IMR-90 (cell line): Measurements from ENCODE around the gene CRYBG3. TPM values are rescaled to one million over a fixed set of nuclear protein-coding genes. Genes with fewer than 3 reads are reported as not detected.

Experiments
- ATAC-seq: fragments of 200-7000 bp; cut with Tn5 transposase; 2 replicates; pipeline ENCODE4 v1.9.1; 2020; ENCODE audit warnings: low read depth, mild to moderate bottlenecking, moderate library complexity
- BruUV-seq: library from RNA; stranded (reverse); fragments of 400-500 nt; replicated peaks from 2 replicates; lab custom pipeline; 2021; lab: Mats Ljungman, UMichigan
- CTCF ChIA-PET: fragments of 300-600 bp; formaldehyde crosslinking; extraction: SDS; loops from one replicate; lab custom pipeline; 2021; ENCODE audit warnings: antibody characterized with exemption; lab: Yijun Ruan, JAX
- POLR2A ChIA-PET: fragments of 300-600 bp; sonication (Branson Sonifier 250); formaldehyde crosslinking; loops from one replicate; lab custom pipeline; 2022; ENCODE audit warnings: antibody characterized with exemption; ENCODE audit not compliant: unreplicated experiment; lab: Charles Lee
- DNase-seq: peaks from one replicate; pipeline ENCODE4 v3.0.0; 2013
- H2AFZ ChIP-seq: replicated peaks from 2 replicates; pipeline ENCODE3; 2013; ENCODE audit warnings: low read length, mild to moderate bottlenecking; ENCODE audit not compliant: poor library complexity
- H2AK5ac ChIP-seq: 2 replicates; pipeline ENCODE4 v1.6.1; 2013; ENCODE audit warnings: low read depth, low read length, inconsistent platforms
- H2AK9ac ChIP-seq: replicated peaks from 2 replicates; pipeline ENCODE3; 2013; ENCODE audit warnings: mild to moderate bottlenecking, low read depth, low read length, moderate library complexity; ENCODE audit not compliant: poor library complexity
- H2BK120ac ChIP-seq: 2 replicates; pipeline ENCODE4 v1.6.1; 2013; ENCODE audit warnings: low read depth, low read length, inconsistent platforms
- H2BK15ac ChIP-seq: 3 replicates; pipeline ENCODE4 v1.6.1; 2013; ENCODE audit warnings: low read depth, low read length, inconsistent platforms
- H2BK20ac ChIP-seq: 2 replicates; pipeline ENCODE4 v1.6.1; 2013; ENCODE audit warnings: low read depth, mild to moderate bottlenecking, inconsistent platforms, low read length, moderate library complexity
- H2BK5ac ChIP-seq: 2 replicates; pipeline ENCODE4 v1.6.1; 2013; ENCODE audit warnings: mild to moderate bottlenecking, low read depth, low read length, inconsistent platforms; ENCODE audit not compliant: poor library complexity, severe bottlenecking
- H3K14ac ChIP-seq: replicated peaks from 2 replicates; pipeline ENCODE4 v1.6.1; 2013; ENCODE audit warnings: low read depth, low read length, inconsistent platforms
- H3K18ac ChIP-seq: 2 replicates; pipeline ENCODE4 v1.6.1; 2013; ENCODE audit warnings: low read depth, low read length, control low read depth
- H3K23ac ChIP-seq: 2 replicates; pipeline ENCODE4 v1.6.1; 2013; ENCODE audit warnings: low read depth, low read length, inconsistent platforms
- H3K27ac ChIP-seq: 2 replicates; pipeline ENCODE4 v1.5.1; 2013; ENCODE audit warnings: mild to moderate bottlenecking, control low read depth, low read length; ENCODE audit not compliant: insufficient read depth
- H3K27me3 ChIP-seq: 2 replicates; pipeline ENCODE4 v1.6.1; 2013; ENCODE audit warnings: low read length; ENCODE audit not compliant: control insufficient read depth, insufficient read depth
- H3K36me3 ChIP-seq: 2 replicates; pipeline ENCODE4 v1.6.1; 2013; ENCODE audit warnings: low read length, mixed read lengths; ENCODE audit not compliant: control insufficient read depth, insufficient read depth
- H3K4ac ChIP-seq: 2 replicates; pipeline ENCODE4 v1.6.1; 2013; ENCODE audit warnings: low read depth, low read length, inconsistent platforms
- H3K4me1 ChIP-seq: 2 replicates; pipeline ENCODE4 v1.6.1; 2013; ENCODE audit warnings: low read length, mixed read lengths; ENCODE audit not compliant: control insufficient read depth, insufficient read depth
- H3K4me2 ChIP-seq: 2 replicates; pipeline ENCODE4 v1.6.1; 2013; ENCODE audit warnings: low read depth, mild to moderate bottlenecking, control low read depth, low read length, moderate library complexity
- H3K4me3 ChIP-seq: 2 replicates; pipeline ENCODE4 v1.5.1; 2013; ENCODE audit warnings: low read depth, mild to moderate bottlenecking, control low read depth, low read length, moderate library complexity; ENCODE audit not compliant: insufficient read depth
- H3K56ac ChIP-seq: 2 replicates; pipeline ENCODE4 v1.6.1; 2013; ENCODE audit warnings: low read length, inconsistent platforms; ENCODE audit not compliant: insufficient read depth; ENCODE audit errors: extremely low read depth
- H3K79me1 ChIP-seq, 2 experiments: 2 replicates each; pipeline ENCODE4 v1.6.1; 2013; ENCODE audit warnings: low read length in 2 of 2, inconsistent platforms in 1 of 2, low read depth in 1 of 2
- H3K9ac ChIP-seq: 2 replicates; pipeline ENCODE4 v1.6.1; 2013; ENCODE audit warnings: low read depth, low read length, control low read depth
- H3K9me1 ChIP-seq: 2 replicates; pipeline ENCODE4 v1.6.1; 2013; ENCODE audit warnings: low read length, inconsistent platforms; ENCODE audit not compliant: insufficient read depth
- H3K9me3 ChIP-seq: 2 replicates; pipeline ENCODE4 v1.6.1; 2013; ENCODE audit warnings: low read length; ENCODE audit not compliant: control insufficient read depth, insufficient read depth
- H4K20me1 ChIP-seq: 2 replicates; pipeline ENCODE4 v1.6.1; 2013; ENCODE audit warnings: low read length, inconsistent platforms; ENCODE audit not compliant: insufficient read depth
- H4K5ac ChIP-seq: 2 replicates; pipeline ENCODE4 v1.6.1; 2013; ENCODE audit warnings: mild to moderate bottlenecking, low read depth, low read length, control low read depth
- H4K8ac ChIP-seq, 2 experiments: 2 replicates each; pipeline ENCODE4 v1.6.1; 2013; ENCODE audit warnings: low read depth in 2 of 2, low read length in 2 of 2, control low read depth in 1 of 2, inconsistent platforms in 1 of 2
- H4K91ac ChIP-seq: 2 replicates; pipeline ENCODE4 v1.6.1; 2013; ENCODE audit warnings: low read depth, low read length, inconsistent platforms; ENCODE audit not compliant: insufficient read depth
- BHLHE40 ChIP-seq: fragments of 150-350 bp; IDR thresholded peaks from 2 replicates; pipeline ENCODE4 v1.6.1; 2016; ENCODE audit warnings: mild to moderate bottlenecking, low read depth, low read length
- CEBPB ChIP-seq: IDR thresholded peaks from 2 replicates; pipeline ENCODE4 v1.6.1; 2012; ENCODE audit warnings: low read depth, low read length, improper control_type of control experiment
- MXI1 ChIP-seq: IDR thresholded peaks from 2 replicates; pipeline ENCODE4 v1.6.1; 2012; ENCODE audit warnings: low read depth, mild to moderate bottlenecking, low read length, moderate library complexity, borderline replicate concordance
- NFE2L2 ChIP-seq: fragments of 150-350 bp; IDR thresholded peaks from 2 replicates; pipeline ENCODE4 v1.6.1; 2016; ENCODE audit warnings: low read depth, mild to moderate bottlenecking, low read length
- WGBS, 2 experiments: methylation state at CpG; one replicate each; pipeline versions ENCODE4 v1.1.5 to v1.1.7; 2013; ENCODE audit warnings: missing lambda C conversion rate in 2 of 2; ENCODE audit not compliant: insufficient read length in 1 of 2; ENCODE audit errors: extremely low coverage in 2 of 2; 5-methylcytosine and 5-hydroxymethylcytosine counted together
- dilution Hi-C: fragments of 300-500 bp; cut with HindIII; formaldehyde crosslinking; loops from one replicate; pipeline ENCODE4 v1.14.3; 2018; ENCODE audit warnings: low sequenced_read_pairs; ENCODE audit not compliant: unreplicated experiment
- in situ Hi-C: fragments of 300-500 bp; cut with MboI; formaldehyde crosslinking; loops from 3 replicates; pipeline ENCODE4 v1.14.3; 2019; ENCODE audit warnings: low sequenced_read_pairs, inconsistent platforms, mixed read lengths
- intact Hi-C: fragments of 100-400 bp; cut with micrococcal nuclease; formaldehyde crosslinking; loops from 2 replicates; pipeline ENCODE4 v1.10.0; 2022
- polyA plus RNA-seq, 3 experiments: library from polyadenylated mRNA; depleted of rRNA; stranded (reverse); fragments of >200 nt; gene quantifications; 2 replicates each; pipeline ENCODE4 v1.2.3, GENCODE V29; 2012; ENCODE audit warnings: low replicate concordance in 1 of 3
- total RNA-seq: library from RNA; depleted of rRNA; stranded (reverse); fragments of >200 nt; gene quantifications from 2 replicates; pipeline ENCODE4 v1.2.3, GENCODE V29; 2012
- TF ChIP-seq, protein P1 (sequence below): conservative IDR thresholded peaks from 2 replicates; pipeline ENCODE4 v1.5.1; 2012; ENCODE audit warnings: mild to moderate bottlenecking, low read depth, low read length, improper control_type of control experiment
- TF ChIP-seq, protein P2 (sequence below): fragments of 150-350 bp; IDR thresholded peaks from 2 replicates; pipeline ENCODE4 v1.6.1; 2017; ENCODE audit warnings: mild to moderate bottlenecking, antibody characterized with exemption, low read length, low read depth

The CRYBG3 gene
- total and polyA plus RNA-seq, 2 of the 4 experiments (the other 2 are of a cell fraction), result 4.9 to 26.2 TPM

DNA sequence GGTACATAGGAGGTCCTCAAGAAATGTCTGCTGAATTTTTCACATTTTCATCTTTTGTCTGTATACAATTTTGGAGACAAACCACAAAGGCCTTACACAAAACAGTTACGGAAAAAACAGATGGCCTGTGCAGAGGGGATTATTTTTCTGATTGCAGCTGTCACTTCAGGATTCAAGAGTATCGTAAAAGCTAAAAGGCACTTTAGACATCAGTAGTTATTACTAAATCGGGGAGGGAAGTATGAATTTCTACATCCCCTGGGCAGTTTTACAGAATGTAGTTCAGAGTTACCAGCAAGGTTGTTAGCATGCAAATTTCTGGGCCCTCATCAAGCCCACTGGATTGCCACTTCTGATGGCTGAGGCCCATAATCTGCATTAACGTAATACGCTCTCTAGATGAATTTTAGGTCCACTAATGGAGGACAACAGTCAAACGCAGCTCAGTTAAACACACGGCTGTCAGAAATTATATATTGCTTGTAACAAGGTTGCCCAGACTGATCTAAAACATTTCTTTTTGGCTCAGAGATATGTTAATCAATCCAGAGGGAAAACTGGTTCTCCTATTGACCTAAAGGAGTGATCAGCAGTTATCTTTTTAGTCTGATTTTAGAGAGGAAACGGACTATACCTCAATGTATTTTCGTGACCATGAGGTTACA lies 149.3 kb downstream of the CRYBG3 start (continued):
- TF ChIP-seq NFE2L2, result no peak

DNA sequence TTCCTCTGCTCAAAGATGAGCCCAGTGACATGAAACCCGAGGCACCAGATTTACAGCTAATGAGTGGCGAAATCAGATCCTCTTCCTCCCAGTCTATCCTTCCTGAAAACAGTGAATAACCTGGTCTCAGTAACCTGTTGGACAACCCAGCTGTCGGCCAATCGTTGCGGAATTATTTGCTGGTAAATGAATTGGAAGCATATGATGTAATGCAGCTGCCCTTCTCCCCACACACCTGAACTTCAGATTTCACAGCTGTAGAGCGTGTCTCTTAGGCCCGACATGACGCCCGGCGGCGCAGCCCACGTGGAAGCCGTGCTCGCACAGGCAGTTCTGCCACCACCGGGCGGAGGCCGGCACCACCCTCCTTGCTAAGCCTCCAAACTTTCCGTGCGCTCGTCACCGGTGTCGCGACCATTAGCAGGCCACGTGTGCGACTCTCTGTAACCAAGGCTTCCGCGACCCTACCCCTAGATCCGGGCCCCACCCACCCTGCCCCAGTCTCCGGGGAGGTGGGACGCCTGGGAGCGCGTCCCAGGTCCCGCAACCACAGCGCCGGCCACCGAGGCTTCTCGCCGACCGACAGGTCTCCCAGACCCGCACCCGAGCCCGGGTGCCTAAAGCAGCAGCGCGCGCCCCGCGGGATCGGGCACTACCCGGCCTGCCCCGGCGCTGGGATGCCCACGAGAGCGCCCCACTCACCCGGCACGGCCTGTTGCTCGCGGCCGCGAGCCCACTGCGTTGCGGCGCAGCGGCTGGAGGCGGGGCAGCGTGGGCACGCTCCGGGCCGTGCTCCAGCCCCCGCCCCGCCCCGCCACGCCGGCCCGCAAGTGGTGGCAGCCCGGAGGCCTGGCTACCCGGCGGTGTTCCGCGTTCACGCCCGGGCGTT lies 150.1 kb downstream of the CRYBG3 start, which contains the start of gene RIOX2:
RIOX2 (minus strand) TSS at position 753 of the 889 bp plus-strand sequence. CDS start 4,838 bp downstream, outside the sequence.
- intact Hi-C loops, result loop anchor here (2.0 to 5.0 kb wide), 2 partner anchors 40 to 149 kb away; partner anchors contain the start of gene CRYBG3
- ATAC-seq (peak; percentile 96), DNase-seq (peak; percentile 62)
- H3K9me1 ChIP-seq, result no peaks in the 10 kb centered on the region; the same call in 1 of the 2 replicates
- no peaks in the 10 kb centered on the region; the same call in 1 of the 2 replicates for H3K36me3 ChIP-seq
- H4K8ac ChIP-seq, result peak within 1 kb of the TSS; percentile 83 to 86
- peak within 1 kb of the TSS; percentile 63; the same call in 1 of the 2 replicates for H3K56ac ChIP-seq
- H2BK120ac ChIP-seq, result 0 out of 2 replicates have a peak within 1 kb of the TSS, but pooled peaks have one; percentile 16
- POLR2A ChIA-PET, result no interaction called here
- H3K27ac ChIP-seq, result peak within 1 kb of the TSS; percentile 57
- dilution Hi-C loops, result no loop called here
- H3K4me3 ChIP-seq, result peak within 1 kb of the TSS; percentile 82
- TF ChIP-seq MXI1 (peak; percentile 96), CEBPB (0 out of 2 replicates have a peak, but pooled peaks have one; percentile 3), BHLHE40 (peak; percentile 44; the same call in 1 of the 2 replicates)
- TF ChIP-seq, protein P1, sequence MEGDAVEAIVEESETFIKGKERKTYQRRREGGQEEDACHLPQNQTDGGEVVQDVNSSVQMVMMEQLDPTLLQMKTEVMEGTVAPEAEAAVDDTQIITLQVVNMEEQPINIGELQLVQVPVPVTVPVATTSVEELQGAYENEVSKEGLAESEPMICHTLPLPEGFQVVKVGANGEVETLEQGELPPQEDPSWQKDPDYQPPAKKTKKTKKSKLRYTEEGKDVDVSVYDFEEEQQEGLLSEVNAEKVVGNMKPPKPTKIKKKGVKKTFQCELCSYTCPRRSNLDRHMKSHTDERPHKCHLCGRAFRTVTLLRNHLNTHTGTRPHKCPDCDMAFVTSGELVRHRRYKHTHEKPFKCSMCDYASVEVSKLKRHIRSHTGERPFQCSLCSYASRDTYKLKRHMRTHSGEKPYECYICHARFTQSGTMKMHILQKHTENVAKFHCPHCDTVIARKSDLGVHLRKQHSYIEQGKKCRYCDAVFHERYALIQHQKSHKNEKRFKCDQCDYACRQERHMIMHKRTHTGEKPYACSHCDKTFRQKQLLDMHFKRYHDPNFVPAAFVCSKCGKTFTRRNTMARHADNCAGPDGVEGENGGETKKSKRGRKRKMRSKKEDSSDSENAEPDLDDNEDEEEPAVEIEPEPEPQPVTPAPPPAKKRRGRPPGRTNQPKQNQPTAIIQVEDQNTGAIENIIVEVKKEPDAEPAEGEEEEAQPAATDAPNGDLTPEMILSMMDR, result no peak
- TF ChIP-seq, protein P2, sequence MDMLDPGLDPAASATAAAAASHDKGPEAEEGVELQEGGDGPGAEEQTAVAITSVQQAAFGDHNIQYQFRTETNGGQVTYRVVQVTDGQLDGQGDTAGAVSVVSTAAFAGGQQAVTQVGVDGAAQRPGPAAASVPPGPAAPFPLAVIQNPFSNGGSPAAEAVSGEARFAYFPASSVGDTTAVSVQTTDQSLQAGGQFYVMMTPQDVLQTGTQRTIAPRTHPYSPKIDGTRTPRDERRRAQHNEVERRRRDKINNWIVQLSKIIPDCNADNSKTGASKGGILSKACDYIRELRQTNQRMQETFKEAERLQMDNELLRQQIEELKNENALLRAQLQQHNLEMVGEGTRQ, result peak; percentile 34
- H3K23ac ChIP-seq, result peak within 1 kb of the TSS; percentile 75
- no peaks in the 10 kb centered on the region for H3K27me3 ChIP-seq
- H3K9ac ChIP-seq, result peak within 1 kb of the TSS; percentile 82
- no peaks in the 10 kb centered on the region for H4K20me1 ChIP-seq
- H3K9me3 ChIP-seq, result no peaks in the 10 kb centered on the region
- peak within 1 kb of the TSS; percentile 49 for H2BK5ac ChIP-seq
- peaks cover 15 to 28% of the 10 kb centered on the region in 2 experiments for H3K79me1 ChIP-seq
- 2% methylated on average over 23 of the region's 82 CpGs; no CpG with 5 or more reads in 1 of the 2 experiments for WGBS, 2 experiments
- CTCF ChIA-PET, result no interaction called here
- peak within 1 kb of the TSS; percentile 96 for H2AFZ ChIP-seq
- H3K4me1 ChIP-seq, result peaks cover 9% of the 10 kb centered on the region
- in situ Hi-C loops, result no loop called here
- H2AK9ac ChIP-seq, result peak within 1 kb of the TSS; percentile 47
- no TSS peak for BruUV-seq
- H2AK5ac ChIP-seq, result peak within 1 kb of the TSS; percentile 21; the same call in 1 of the 2 replicates
- H3K18ac ChIP-seq, result peak within 1 kb of the TSS; percentile 42
- H4K5ac ChIP-seq, result peak within 1 kb of the TSS; percentile 81
- H2BK15ac ChIP-seq, result no peak within 1 kb of the TSS
- H3K4me2 ChIP-seq, result peak within 1 kb of the TSS; percentile 98
- H2BK20ac ChIP-seq, result no peak within 1 kb of the TSS
- H3K4ac ChIP-seq, result peak within 1 kb of the TSS; percentile 62
- peak within 1 kb of the TSS; percentile 13; the same call in 1 of the 2 replicates for H4K91ac ChIP-seq
- peak within 1 kb of the TSS; percentile 66 for H3K14ac ChIP-seq
